ENCODE data around the gene ADAMTS2. TPM values are rescaled to one million over a fixed set of nuclear protein-coding genes. Genes with fewer than 3 reads are reported as not detected.

The ADAMTS2 gene
- total and polyA plus RNA-seq, 2 experiments from 2014 or later = 62.0 to 132 TPM

- 94 to 99% methylated on average over 8 to 12 of the region's 16 CpGs for WGBS, 2 experiments (ENCODE audit: low coverage in 1 of 2, low lambda C conversion rate in 2 of 2, missing lambda C conversion rate in 2 of 2)
- H3K27me3 ChIP-seq (replicated peaks; ENCODE audit: insufficient read depth) = no peaks in the 10 kb centered on the region
- H2AFZ ChIP-seq = no peak overlapping the region
- H3K4me1 ChIP-seq (ENCODE audit: insufficient read depth) = no peaks in the 10 kb centered on the region
- H3K9me3 ChIP-seq (ENCODE audit: low read depth) = no peaks in the 10 kb centered on the region
- no peaks in the 10 kb centered on the region for H4K20me1 ChIP-seq (ENCODE audit: insufficient read depth)
- no peak overlapping the region for H3K4me2 ChIP-seq (ENCODE audit: unreplicated experiment)
- no peaks in the 10 kb centered on the region for H3K9me2 ChIP-seq (ENCODE audit: insufficient read depth)
- in situ Hi-C loops (cut with MboI) = no loop called here
- no peak overlapping the region for H3K9ac ChIP-seq
- no peaks in the 10 kb centered on the region; the same call in 1 of the 2 replicates for H3K36me3 ChIP-seq (ENCODE audit: low read depth)
- TF ChIP-seq EZH2phosphoT487 (IDR thresholded peaks at IDR 0.05; ENCODE audit: insufficient read depth, low read depth) (no peak), EZH2 (IDR thresholded peaks at IDR 0.05; ENCODE audit: insufficient read depth, poor library complexity, severe bottlenecking) (no peak)
- H3K4me3 ChIP-seq = no peak overlapping the region
- H3F3A ChIP-seq (ENCODE audit: insufficient read depth) = no peaks in the 10 kb centered on the region
- no peak overlapping the region for H3K27ac ChIP-seq
- no peaks in the 10 kb centered on the region for H3K79me2 ChIP-seq (ENCODE audit: insufficient read depth)
- no peak for DNase-seq
Observed at GRCh38 chr5:179134511-179134910, 210.8 kb downstream of the ADAMTS2 start.

- no peak overlapping the region for H2AFZ ChIP-seq
- WGBS, 2 experiments (ENCODE audit: low coverage in 1 of 2, low lambda C conversion rate in 2 of 2, missing lambda C conversion rate in 2 of 2) = 86 to 91% methylated on average over 22 to 23 of the region's 23 CpGs
- no peak overlapping the region for H3K9ac ChIP-seq
- H3K9me3 ChIP-seq (ENCODE audit: low read depth) = no peaks in the 10 kb centered on the region
- no peak overlapping the region for H3K4me3 ChIP-seq
- H3K9me2 ChIP-seq (ENCODE audit: insufficient read depth) = no peaks in the 10 kb centered on the region
- H3K4me2 ChIP-seq (ENCODE audit: unreplicated experiment) = no peak overlapping the region
- H3F3A ChIP-seq (ENCODE audit: insufficient read depth) = no peaks in the 10 kb centered on the region
- no peaks in the 10 kb centered on the region; the same call in 1 of the 2 replicates for H3K36me3 ChIP-seq (ENCODE audit: low read depth)
- H3K79me2 ChIP-seq (ENCODE audit: insufficient read depth) = no peaks in the 10 kb centered on the region
- H3K27ac ChIP-seq = no peak overlapping the region
- H3K27me3 ChIP-seq (replicated peaks; ENCODE audit: insufficient read depth) = no peaks in the 10 kb centered on the region
- DNase-seq = peak; percentile 25
- TF ChIP-seq EZH2phosphoT487 (IDR thresholded peaks at IDR 0.05; ENCODE audit: insufficient read depth, low read depth) = no peak
- TF ChIP-seq EZH2 (IDR thresholded peaks at IDR 0.05; ENCODE audit: insufficient read depth, poor library complexity, severe bottlenecking) = no peak
- in situ Hi-C loops (cut with MboI) = no loop called here
- H3K4me1 ChIP-seq (ENCODE audit: insufficient read depth) = no peaks in the 10 kb centered on the region
- H4K20me1 ChIP-seq (ENCODE audit: insufficient read depth) = no peaks in the 10 kb centered on the region
Observed at GRCh38 chr5:179132586-179133355, 212.5 kb downstream of the ADAMTS2 start.

GRCh38 chr5:179131886-179132585 is 213.2 kb downstream of the ADAMTS2 start:
- no peaks in the 10 kb centered on the region for H4K20me1 ChIP-seq (ENCODE audit: insufficient read depth)
- no peaks in the 10 kb centered on the region for H3K79me2 ChIP-seq (ENCODE audit: insufficient read depth)
- H2AFZ ChIP-seq = no peak overlapping the region
- no peaks in the 10 kb centered on the region for H3K9me2 ChIP-seq (ENCODE audit: insufficient read depth)
- no peaks in the 10 kb centered on the region for H3K9me3 ChIP-seq (ENCODE audit: low read depth)
- no peaks in the 10 kb centered on the region for H3F3A ChIP-seq (ENCODE audit: insufficient read depth)
- H3K4me2 ChIP-seq (ENCODE audit: unreplicated experiment) = no peak overlapping the region
- TF ChIP-seq EZH2phosphoT487 (IDR thresholded peaks at IDR 0.05; ENCODE audit: insufficient read depth, low read depth) (no peak), EZH2 (IDR thresholded peaks at IDR 0.05; ENCODE audit: insufficient read depth, poor library complexity, severe bottlenecking) (no peak)
- DNase-seq = no peak
- no peak overlapping the region for H3K9ac ChIP-seq
- H3K36me3 ChIP-seq (ENCODE audit: low read depth) = no peaks in the 10 kb centered on the region; the same call in 1 of the 2 replicates
- H3K27ac ChIP-seq = no peak overlapping the region
- H3K27me3 ChIP-seq (replicated peaks; ENCODE audit: insufficient read depth) = no peaks in the 10 kb centered on the region
- H3K4me1 ChIP-seq (ENCODE audit: insufficient read depth) = no peaks in the 10 kb centered on the region
- in situ Hi-C loops (cut with MboI) = no loop called here
- 86 to 87% methylated on average over 12 to 15 of the region's 15 CpGs for WGBS, 2 experiments (ENCODE audit: low coverage in 1 of 2, low lambda C conversion rate in 2 of 2, missing lambda C conversion rate in 2 of 2)
- H3K4me3 ChIP-seq = no peak overlapping the region

GRCh38 chr5:179131321-179131835 is 213.9 kb downstream of the ADAMTS2 start:
- no peak overlapping the region for H2AFZ ChIP-seq
- no peaks in the 10 kb centered on the region for H4K20me1 ChIP-seq (ENCODE audit: insufficient read depth)
- H3K4me1 ChIP-seq (ENCODE audit: insufficient read depth) = no peaks in the 10 kb centered on the region
- no peak overlapping the region for H3K9ac ChIP-seq
- H3K9me3 ChIP-seq (ENCODE audit: low read depth) = no peaks in the 10 kb centered on the region
- H3F3A ChIP-seq (ENCODE audit: insufficient read depth) = no peaks in the 10 kb centered on the region
- no peak overlapping the region for H3K4me3 ChIP-seq
- TF ChIP-seq EZH2 (IDR thresholded peaks at IDR 0.05; ENCODE audit: insufficient read depth, poor library complexity, severe bottlenecking) = no peak
- no peak for TF ChIP-seq EZH2phosphoT487 (IDR thresholded peaks at IDR 0.05; ENCODE audit: insufficient read depth, low read depth)
- no peak for DNase-seq
- H3K79me2 ChIP-seq (ENCODE audit: insufficient read depth) = no peaks in the 10 kb centered on the region
- H3K4me2 ChIP-seq (ENCODE audit: unreplicated experiment) = no peak overlapping the region
- 93 to 94% methylated on average over 10 of the region's 10 CpGs for WGBS, 2 experiments (ENCODE audit: low coverage in 1 of 2, low lambda C conversion rate in 2 of 2, missing lambda C conversion rate in 2 of 2)
- H3K9me2 ChIP-seq (ENCODE audit: insufficient read depth) = no peaks in the 10 kb centered on the region
- in situ Hi-C loops (cut with MboI) = no loop called here
- H3K27me3 ChIP-seq (replicated peaks; ENCODE audit: insufficient read depth) = no peaks in the 10 kb centered on the region
- no peak overlapping the region for H3K27ac ChIP-seq
- no peaks in the 10 kb centered on the region; the same call in 1 of the 2 replicates for H3K36me3 ChIP-seq (ENCODE audit: low read depth)
